GM12892 (cell line): ENCODE data around the gene SUGCT.
"Not testable (repeated sequence)": the region's sequence is repeated elsewhere in the genome, so short reads cannot be mapped to it uniquely, and the experiment has no call there.

Experiments
- DNase-seq: peaks from one replicate; pipeline ENCODE4 v3.0.0; 2011; ENCODE audit not compliant: insufficient read length
- FAIRE-seq: peaks from 2 replicates; lab custom pipeline; 2011; peaks lifted over from hg19 to GRCh38; lab: Jason Lieb, UNC
- POLR2A ChIP-seq: IDR thresholded peaks from 2 replicates; pipeline ENCODE4 v1.6.1; 2011; ENCODE audit warnings: low read depth, low read length, control low read depth
- POLR2AphosphoS5 ChIP-seq: IDR thresholded peaks from 2 replicates; pipeline ENCODE4 v1.6.1; 2011; ENCODE audit warnings: low read depth, low read length, control low read depth
- TAF1 ChIP-seq: IDR thresholded peaks from 2 replicates; pipeline ENCODE4 v1.6.1; 2011; ENCODE audit warnings: low read depth, mild to moderate bottlenecking, control low read depth, low read length, borderline replicate concordance

The SUGCT gene

GRCh38 chr7:40239755-40240303, 105.0 kb downstream of the SUGCT start:
- TF ChIP-seq POLR2AphosphoS5, result no peak
- TF ChIP-seq TAF1, result no peak
- no peak for TF ChIP-seq POLR2A
- FAIRE-seq, result no peak
- DNase-seq, result no peak

GRCh38 chr7:40243076-40243475, 108.3 kb downstream of the SUGCT start:
- DNase-seq (no peak), FAIRE-seq (no peak)
- TF ChIP-seq TAF1 (no peak), POLR2AphosphoS5 (no peak), POLR2A (no peak)

DNA sequence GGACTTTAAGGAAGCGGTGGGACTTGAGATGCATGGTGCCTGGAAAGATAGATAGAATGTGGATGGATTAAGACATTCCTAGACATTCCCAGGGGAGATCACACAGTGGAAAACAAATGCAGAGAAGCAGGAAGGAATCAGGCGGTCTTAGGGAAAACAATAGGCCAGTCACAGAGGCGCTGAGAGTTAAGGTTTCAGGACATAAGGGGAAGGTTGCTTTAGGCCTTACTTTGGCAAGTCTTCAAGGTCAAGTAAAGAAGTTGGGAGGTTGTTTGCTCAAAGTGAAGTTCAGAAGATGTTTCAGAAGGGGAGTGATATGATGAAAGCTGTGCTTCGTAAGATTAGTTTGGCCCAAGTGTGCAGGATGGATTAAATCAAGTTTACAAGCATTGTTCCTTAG, 109.4 kb downstream of the SUGCT start:
- TF ChIP-seq POLR2A (no peak), TAF1 (no peak), POLR2AphosphoS5 (no peak)
- DNase-seq (no peak), FAIRE-seq (no peak)

DNA sequence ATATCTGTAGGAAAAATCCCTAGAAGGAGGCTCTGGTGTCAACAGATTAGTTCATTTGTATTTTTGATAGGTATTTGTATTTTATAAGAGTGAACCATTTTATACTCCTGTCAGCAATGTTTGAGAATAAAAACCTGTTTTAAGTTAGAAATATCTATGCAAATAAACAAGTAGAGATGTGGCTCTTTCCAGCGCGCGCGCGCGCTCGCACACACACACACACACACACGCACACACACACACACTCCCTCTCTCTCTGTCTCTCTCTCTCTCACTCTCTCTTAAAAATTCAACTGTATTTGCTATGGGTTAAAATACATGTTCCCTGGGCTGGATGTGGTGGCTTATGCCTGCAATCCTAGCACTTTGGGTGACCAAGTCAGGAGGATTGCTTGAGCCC, 113.9 kb downstream of the SUGCT start:
- no peak for TF ChIP-seq TAF1
- TF ChIP-seq POLR2A, result no peak
- TF ChIP-seq POLR2AphosphoS5, result no peak
- FAIRE-seq (no peak), DNase-seq (no peak)

DNA sequence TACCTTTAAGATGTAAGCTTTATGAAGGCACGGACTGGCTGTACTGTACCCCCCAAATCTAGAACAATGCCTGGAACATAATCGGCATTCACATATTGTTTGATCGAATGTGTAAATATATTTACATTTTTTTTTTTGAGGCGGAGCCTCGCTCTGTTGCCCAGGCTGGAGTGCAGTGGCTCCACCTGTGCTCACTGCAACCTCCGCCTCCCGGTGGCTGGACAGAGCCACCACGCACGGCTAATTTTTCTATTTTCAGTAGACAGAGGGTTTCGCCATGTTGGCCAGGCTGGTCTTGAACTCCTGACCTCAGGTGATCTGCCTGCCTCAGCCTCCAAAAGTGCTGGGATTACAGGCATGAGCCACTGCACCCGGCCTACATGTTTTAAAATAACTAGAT, 118.6 kb downstream of the SUGCT start:
- FAIRE-seq, DNase-seq: not testable (repeated sequence)

GRCh38 chr7:40263752-40264390, 129.1 kb downstream of the SUGCT start:
- DNase-seq (no peak), FAIRE-seq (no peak)
- TF ChIP-seq POLR2AphosphoS5, result no peak
- TF ChIP-seq TAF1, result no peak
- TF ChIP-seq POLR2A, result no peak

- TF ChIP-seq TAF1, result no peak
- no peak for TF ChIP-seq POLR2AphosphoS5
- TF ChIP-seq POLR2A, result no peak
- DNase-seq (no peak), FAIRE-seq (no peak)
Observed at GRCh38 chr7:40267583-40267982, 132.8 kb downstream of the SUGCT start.

GRCh38 chr7:40268810-40269209, 134.0 kb downstream of the SUGCT start:
- not testable (repeated sequence) for DNase-seq, FAIRE-seq

GRCh38 chr7:40276061-40276460, 141.3 kb downstream of the SUGCT start:
- TF ChIP-seq POLR2A (no peak), TAF1 (no peak), POLR2AphosphoS5 (no peak)
- DNase-seq, result no peak
- FAIRE-seq, result no peak

GRCh38 chr7:40279991-40280390, 145.2 kb downstream of the SUGCT start:
- TF ChIP-seq POLR2AphosphoS5 (no peak), POLR2A (no peak), TAF1 (no peak)
- DNase-seq (no peak), FAIRE-seq (no peak)

GRCh38 chr7:40282858-40283257, 148.1 kb downstream of the SUGCT start:
- FAIRE-seq (no peak), DNase-seq (no peak)
- TF ChIP-seq POLR2AphosphoS5 (no peak), TAF1 (no peak), POLR2A (no peak)

- TF ChIP-seq TAF1 (no peak), POLR2A (no peak), POLR2AphosphoS5 (no peak)
- no peak for DNase-seq
- FAIRE-seq, result no peak
Observed at GRCh38 chr7:40283391-40283790, 148.6 kb downstream of the SUGCT start.
